Spleen (tissue), 11 donors: ENCODE data around the gene SURF1. TPM values are rescaled to one million over a fixed set of nuclear protein-coding genes. Genes with fewer than 3 reads are reported as not detected.

Experiments used
- DNase-seq: peaks from one replicate; pipeline ENCODE4 v3.0.0-alpha.2; 2020
- H3K27ac ChIP-seq, 8 donors: fragments of 200-600 bp; sonication (generic) in 7 of 8; 1 replicate in 4 of 8; 2 replicates in 4 of 8; pipeline versions ENCODE4 v1.5.0 to v1.8.0; 2016 to 2021; ENCODE audit warnings: inconsistent platforms in 4 of 8, mild to moderate bottlenecking in 4 of 8, moderate library complexity in 1 of 8
- H3K27me3 ChIP-seq, 7 donors: fragments of 200-600 bp; sonication (generic) in 6 of 7; replicated peaks in 1 of 7; 1 replicate in 4 of 7; 2 replicates in 3 of 7; pipeline versions ENCODE4 v1.5.0 to v1.8.0; 2016 to 2021; ENCODE audit warnings: inconsistent platforms in 3 of 7, mild to moderate bottlenecking in 1 of 7
- H3K36me3 ChIP-seq, 6 donors: fragments of 200-600 bp; sonication (generic) in 5 of 6; 1 replicate in 4 of 6; 2 replicates in 2 of 6; pipeline versions ENCODE4 v1.5.0 to v1.8.0; 2016 to 2021; ENCODE audit warnings: inconsistent platforms in 2 of 6
- H3K4me1 ChIP-seq, 6 donors: fragments of 200-600 bp; sonication (generic) in 5 of 6; 1 replicate in 3 of 6; 2 replicates in 3 of 6; pipeline versions ENCODE4 v1.5.0 to v1.8.0; 2016 to 2021; ENCODE audit warnings: inconsistent platforms in 3 of 6
- H3K4me3 ChIP-seq, 8 donors: fragments of 200-600 bp; sonication (generic) in 7 of 8; 1 replicate in 4 of 8; 2 replicates in 4 of 8; pipeline versions ENCODE4 v1.5.0 to v1.8.0; 2016 to 2021; ENCODE audit warnings: inconsistent platforms in 4 of 8, mild to moderate bottlenecking in 4 of 8, moderate library complexity in 2 of 8
- H3K9me3 ChIP-seq, 8 donors: fragments of 200-600 bp; sonication (generic) in 7 of 8; 1 replicate in 4 of 8; 2 replicates in 4 of 8; pipeline versions ENCODE4 v1.5.0 to v1.8.0; 2016 to 2021; ENCODE audit warnings: inconsistent platforms in 4 of 8
- CTCF ChIP-seq, 11 experiments: fragments of 200-600 bp in 7 of 11; fragments of 450-650 bp in 4 of 11; sonication (generic) in 4 of 11; IDR thresholded peaks in 8 of 11; conservative IDR thresholded peaks in 3 of 11; 1 replicate in 7 of 11; 2 replicates in 4 of 11; pipeline versions ENCODE4 v1.4.0 to v1.8.0; 2016 to 2021; ENCODE audit warnings: antibody characterized with exemption in 11 of 11, inconsistent platforms in 4 of 11, mild to moderate bottlenecking in 1 of 11
- POLR2A ChIP-seq, 3 donors: fragments of 450-650 bp; IDR thresholded peaks; one replicate each; pipeline ENCODE4 v1.5.1; 2017; ENCODE audit warnings: antibody characterized with exemption in 3 of 3, mild to moderate bottlenecking in 1 of 3
- POLR2AphosphoS5 ChIP-seq, 3 donors: sonication (generic); formaldehyde crosslinking; IDR thresholded peaks; one replicate each; pipeline ENCODE4 v1.5.1; 2017; ENCODE audit warnings: antibody characterized with exemption in 3 of 3
- WGBS, 5 donors: extraction: QIAGEN DNeasy Blood & Tissue Kit in 3 of 5; methylation state at CpG; one replicate each; pipeline versions ENCODE4 v1.1.5 to v1.1.7; 2013 to 2018; 5-methylcytosine and 5-hydroxymethylcytosine counted together
- intact Hi-C: fragments of 100-400 bp; cut with DNase I; formaldehyde crosslinking; loops from one replicate; pipeline ENCODE4 v1.15.0; 2023; ENCODE audit warnings: low total_unique reads
- polyA plus RNA-seq, 3 donors: library from polyadenylated mRNA; stranded (reverse); fragments of 200-250 nt; gene quantifications; one replicate each; pipeline ENCODE4 v1.2.1, GENCODE V29; 2013
- total RNA-seq, 7 donors: library from RNA; depleted of rRNA in 3 of 7; stranded (reverse); fragments of >200 nt in 3 of 7; fragmentation: NEBNext Ultra II Directional in 4 of 7; extraction: Animal tissue kit (Norgen Biotek cat#: 25700) in 4 of 7; gene quantifications; one replicate each; pipeline versions ENCODE4 v1.1.0 to v1.2.1, GENCODE V29; 2016 to 2021
- donor health status: healthy with polysubstance abuse.
- donor health status: DM: no; HTN: no; CAD: no; lungs with moderate emphysema.
- donor health status: DM: no; HTN: no; CAD: no.
- donor health status: Bipolar disorder and iron deficiency.
- donor health status: healthy.
- donor health status: DM: no; HTN: no; CAD: no.
- donor health status: DM: yes; HTN: yes; CAD: no.

The SURF1 gene
- total and polyA plus RNA-seq, 10 donors = 31.4 to 75.6 (median 36.2) TPM

DNA sequence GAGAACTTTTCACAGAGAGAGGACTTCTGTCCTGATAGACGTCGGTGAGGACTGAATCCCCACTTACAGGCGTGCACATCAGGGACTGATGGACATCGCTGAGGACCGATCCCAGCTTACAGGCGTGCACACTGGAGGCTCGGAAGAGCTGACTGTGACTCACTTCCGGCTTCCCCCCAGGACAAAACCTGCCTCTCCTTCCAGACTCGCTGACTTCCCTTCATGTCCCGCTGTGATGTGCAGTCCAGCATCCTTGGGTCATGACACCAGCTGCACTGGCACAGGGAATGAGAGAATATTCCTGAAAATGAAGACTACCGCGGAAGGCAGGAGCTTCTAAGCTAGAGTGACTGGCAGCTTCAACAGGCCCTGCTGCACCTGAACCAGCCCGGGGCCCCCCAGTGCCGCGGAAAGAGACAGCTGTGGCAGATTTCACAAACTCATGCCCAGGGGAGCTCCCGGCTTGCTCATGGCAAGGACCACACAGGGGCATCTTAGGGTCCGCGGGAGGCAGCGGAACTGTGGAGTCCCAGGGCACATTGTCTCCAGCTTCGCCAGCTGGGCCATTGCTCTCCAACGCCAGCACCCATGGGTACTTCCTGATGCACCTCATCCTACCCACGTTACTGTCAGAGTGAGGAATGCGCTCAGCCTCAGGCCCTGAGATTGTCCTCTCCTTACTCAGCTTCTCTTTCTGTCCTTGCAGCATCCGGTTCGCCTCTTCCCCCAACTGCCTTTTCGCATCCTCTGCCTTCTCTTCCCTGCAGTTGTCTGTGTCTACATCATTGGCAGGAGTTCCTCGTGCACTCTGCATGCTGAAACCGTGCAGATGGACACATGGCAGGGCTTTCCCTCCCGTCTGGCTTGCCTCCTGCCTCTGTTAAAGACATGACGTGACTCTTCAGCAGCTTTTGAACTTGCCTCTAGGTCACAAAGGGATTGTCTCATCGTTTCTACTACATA lies 49.8 kb downstream of the SURF1 start:
- peaks cover 0 to 36% (median 0%) of the 10 kb centered on the region in 7 donors for H3K27me3 ChIP-seq
- H3K9me3 ChIP-seq = no peaks in the 10 kb centered on the region
- H3K4me3 ChIP-seq = no peak overlapping the region
- 73 to 78% (median 76%) methylated on average over 30 to 31 of the region's 31 CpGs for WGBS, 5 donors
- H3K4me1 ChIP-seq = no peaks in the 10 kb centered on the region
- DNase-seq = no peak
- H3K27ac ChIP-seq = no peak overlapping the region
- no peaks in the 10 kb centered on the region for H3K36me3 ChIP-seq
- TF ChIP-seq CTCF (IDR thresholded peaks at IDR 0.05 in 8 of 11, conservative IDR thresholded peaks at IDR 0.05 in 3 of 11) = no peak
- no peak for TF ChIP-seq POLR2A (IDR thresholded peaks at IDR 0.05)
- no peak for TF ChIP-seq POLR2AphosphoS5 (IDR thresholded peaks at IDR 0.05)
- intact Hi-C loops = no loop called here

- WGBS, 5 donors = 78 to 89% (median 88%) methylated on average over 14 to 23 of the region's 23 CpGs
- no peak for DNase-seq
- no peaks in the 10 kb centered on the region for H3K36me3 ChIP-seq
- H3K9me3 ChIP-seq = no peaks in the 10 kb centered on the region
- intact Hi-C loops = no loop called here
- peaks cover 0 to 36% (median 0%) of the 10 kb centered on the region in 7 donors for H3K27me3 ChIP-seq
- H3K4me1 ChIP-seq = no peaks in the 10 kb centered on the region
- H3K4me3 ChIP-seq = no peak overlapping the region
- TF ChIP-seq POLR2AphosphoS5 (IDR thresholded peaks at IDR 0.05) = no peak
- TF ChIP-seq CTCF (IDR thresholded peaks at IDR 0.05 in 8 of 11, conservative IDR thresholded peaks at IDR 0.05 in 3 of 11) = no peak
- no peak for TF ChIP-seq POLR2A (IDR thresholded peaks at IDR 0.05)
- no peak overlapping the region for H3K27ac ChIP-seq
Measured at GRCh38 chr9:133305731-133306130, 50.6 kb downstream of the SURF1 start.

DNA sequence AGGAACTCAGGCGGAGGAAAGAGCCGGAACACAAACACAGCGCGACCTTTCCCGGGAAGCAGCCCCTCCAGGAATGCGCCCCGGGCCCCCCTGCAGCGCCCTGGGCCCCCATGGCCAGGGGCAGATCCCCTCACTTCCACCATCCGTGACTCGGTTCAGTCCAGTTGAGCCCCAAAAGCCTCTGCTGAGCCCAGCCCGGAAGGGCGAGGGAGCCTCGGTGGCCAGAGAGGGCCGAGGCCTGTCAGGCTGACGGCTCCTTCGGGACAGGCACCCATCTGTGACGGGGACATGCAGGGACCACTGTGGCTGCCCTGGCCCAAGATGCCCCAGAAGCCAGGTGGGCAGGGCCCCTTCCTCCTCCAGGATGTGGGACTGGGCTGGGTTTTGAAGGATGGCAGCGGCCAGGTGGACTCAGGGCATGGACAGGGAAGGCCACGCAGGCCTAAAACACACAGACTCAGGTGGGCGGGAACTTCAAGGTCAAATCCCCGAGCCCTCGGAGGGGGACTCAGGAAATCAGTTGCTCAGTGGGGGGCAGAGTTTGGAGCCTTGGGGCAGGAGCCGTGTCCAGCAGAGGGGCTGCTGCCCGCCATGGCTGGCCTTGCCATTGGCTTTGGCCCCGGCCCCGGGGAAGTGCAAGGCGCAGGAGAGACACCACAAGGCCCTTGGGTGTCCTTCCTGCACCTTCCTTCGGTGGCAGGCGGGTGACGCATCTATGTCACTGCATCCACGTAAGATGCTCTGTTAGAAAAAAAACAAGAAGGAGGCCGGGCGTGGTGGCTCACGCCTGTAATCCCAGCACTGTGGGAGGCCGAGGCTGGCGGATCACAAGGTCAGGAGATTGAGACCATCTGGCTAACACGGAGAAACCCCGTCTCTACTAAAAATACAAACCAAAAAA lies 51.6 kb downstream of the SURF1 start:
- TF ChIP-seq POLR2A (IDR thresholded peaks at IDR 0.05) (no peak), CTCF (IDR thresholded peaks at IDR 0.05 in 8 of 11, conservative IDR thresholded peaks at IDR 0.05 in 3 of 11) (no peak), POLR2AphosphoS5 (IDR thresholded peaks at IDR 0.05) (no peak)
- no peaks in the 10 kb centered on the region for H3K9me3 ChIP-seq
- intact Hi-C loops = no loop called here
- H3K4me1 ChIP-seq = no peaks in the 10 kb centered on the region
- no peak overlapping the region for H3K27ac ChIP-seq
- no peak for DNase-seq
- H3K4me3 ChIP-seq = no peak overlapping the region
- no peaks in the 10 kb centered on the region for H3K36me3 ChIP-seq
- H3K27me3 ChIP-seq = peaks cover 0 to 36% (median 0%) of the 10 kb centered on the region in 7 donors
- 82 to 90% (median 90%) methylated on average over 27 to 38 of the region's 38 CpGs for WGBS, 5 donors
